Ascending aorta (tissue), 2 donors: ENCODE measurements around the gene GNG4. TPM values are rescaled to one million over a fixed set of nuclear protein-coding genes. Genes with fewer than 3 reads are reported as not detected.
"Not testable (repeated sequence)": the region's sequence is repeated elsewhere in the genome, so short reads cannot be mapped to it uniquely, and the experiment has no call there.

Source experiments
- DNase-seq, 2 donors: peaks; one replicate each; pipeline ENCODE4 v3.0.0-alpha.2; 2019; ENCODE audit warnings: low spot score in 2 of 2
- H3K27ac ChIP-seq, 2 donors: fragments of 200-600 bp; sonication (generic); one replicate each; pipeline ENCODE4 v1.5.1; 2016 to 2017; ENCODE audit warnings: mild to moderate bottlenecking in 1 of 2
- H3K27me3 ChIP-seq: fragments of 200-600 bp; sonication (generic); one replicate; pipeline ENCODE4 v1.5.1; 2017
- H3K36me3 ChIP-seq, 2 donors: fragments of 200-600 bp; sonication (generic); one replicate each; pipeline ENCODE4 v1.5.1; 2016
- H3K4me1 ChIP-seq, 2 donors: fragments of 200-600 bp; sonication (generic); one replicate each; pipeline ENCODE4 v1.5.1; 2016 to 2017; ENCODE audit warnings: mild to moderate bottlenecking in 1 of 2
- H3K4me3 ChIP-seq, 2 donors: fragments of 200-600 bp; sonication (generic); one replicate each; pipeline ENCODE4 v1.5.1; 2016 to 2017; ENCODE audit warnings: mild to moderate bottlenecking in 1 of 2
- H3K9me3 ChIP-seq, 2 donors: fragments of 200-600 bp; sonication (generic); one replicate each; pipeline ENCODE4 v1.5.1; 2016
- CTCF ChIP-seq, 3 experiments: fragments of 200-600 bp in 2 of 3; fragments of 450-650 bp in 1 of 3; sonication (generic) in 2 of 3; IDR thresholded peaks; one replicate each; pipeline ENCODE4 v1.5.1; 2016 to 2019; ENCODE audit warnings: antibody characterized with exemption in 3 of 3, mild to moderate bottlenecking in 1 of 3, moderate library complexity in 1 of 3
- intact Hi-C: fragments of 100-400 bp; cut with DNase I; formaldehyde crosslinking; loops from one replicate; pipeline ENCODE4 v1.15.1; 2023
- total RNA-seq: library from RNA; depleted of rRNA; stranded (reverse); fragments of >200 nt; gene quantifications from one replicate; pipeline ENCODE4 v1.1.0, GENCODE V29; 2016

Gene GNG4
- total RNA-seq, 1 donor from 2014 or later, result not detected

- H3K4me1 ChIP-seq, result no peaks in the 10 kb centered on the region
- no peaks in the 10 kb centered on the region for H3K27me3 ChIP-seq
- no peak for TF ChIP-seq CTCF (IDR thresholded peaks at IDR 0.05)
- intact Hi-C loops, result no loop called here
- no peak overlapping the region for H3K4me3 ChIP-seq
- H3K9me3 ChIP-seq, result no peaks in the 10 kb centered on the region
- H3K36me3 ChIP-seq, result no peaks in the 10 kb centered on the region
- H3K27ac ChIP-seq, result no peak overlapping the region
- no peak for DNase-seq
Measured at GRCh38 chr1:235607284-235607683, 42.3 kb downstream of the GNG4 start.

DNA sequence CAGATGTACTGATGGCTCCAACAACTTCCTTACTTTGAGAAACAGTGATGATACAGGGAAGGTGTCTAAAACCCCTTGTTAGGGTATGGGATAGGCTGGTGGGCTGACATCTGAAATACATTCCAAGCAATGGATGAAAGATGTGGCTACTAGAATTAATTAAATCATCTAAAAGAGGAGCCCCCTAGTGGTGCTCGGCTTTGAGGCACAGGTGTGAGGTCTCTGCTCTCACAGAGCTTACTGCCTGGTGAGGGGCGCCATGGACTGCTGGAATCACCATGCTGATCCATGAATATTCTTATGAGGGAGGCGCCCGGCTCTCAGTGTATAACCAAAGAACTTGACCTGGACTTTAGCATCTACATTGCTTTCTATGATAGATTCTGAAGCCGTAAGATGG, 48.5 kb downstream of the GNG4 start:
- Histone ChIP-seq H3K36me3 (no peaks in the 10 kb centered on the region), H3K27ac (no peak overlapping the region), H3K9me3 (no peaks in the 10 kb centered on the region), H3K4me3 (no peak overlapping the region), H3K4me1 (no peaks in the 10 kb centered on the region), H3K27me3 (no peaks in the 10 kb centered on the region)
- intact Hi-C loops, result no loop called here
- no peak for DNase-seq
- no peak for TF ChIP-seq CTCF (IDR thresholded peaks at IDR 0.05)

- no peaks in the 10 kb centered on the region for H3K9me3 ChIP-seq
- H3K36me3 ChIP-seq, result no peaks in the 10 kb centered on the region
- DNase-seq, result no peak
- no peak for TF ChIP-seq CTCF (IDR thresholded peaks at IDR 0.05)
- no peaks in the 10 kb centered on the region for H3K27me3 ChIP-seq
- H3K27ac ChIP-seq, result no peak overlapping the region
- no peak overlapping the region for H3K4me3 ChIP-seq
- H3K4me1 ChIP-seq, result no peaks in the 10 kb centered on the region
- intact Hi-C loops, result no loop called here
Measured at GRCh38 chr1:235599536-235599935, 50.0 kb downstream of the GNG4 start.

- no peaks in the 10 kb centered on the region for H3K27me3 ChIP-seq
- peak in 1 of 3 experiments; percentile 16 for TF ChIP-seq CTCF (IDR thresholded peaks at IDR 0.05)
- intact Hi-C loops, result no loop called here
- no peaks in the 10 kb centered on the region for H3K4me1 ChIP-seq
- H3K27ac ChIP-seq, result no peak overlapping the region
- H3K36me3 ChIP-seq, result no peaks in the 10 kb centered on the region
- no peaks in the 10 kb centered on the region for H3K9me3 ChIP-seq
- no peak for DNase-seq
- H3K4me3 ChIP-seq, result no peak overlapping the region
Measured at GRCh38 chr1:235597867-235598553, 51.6 kb downstream of the GNG4 start.

DNA sequence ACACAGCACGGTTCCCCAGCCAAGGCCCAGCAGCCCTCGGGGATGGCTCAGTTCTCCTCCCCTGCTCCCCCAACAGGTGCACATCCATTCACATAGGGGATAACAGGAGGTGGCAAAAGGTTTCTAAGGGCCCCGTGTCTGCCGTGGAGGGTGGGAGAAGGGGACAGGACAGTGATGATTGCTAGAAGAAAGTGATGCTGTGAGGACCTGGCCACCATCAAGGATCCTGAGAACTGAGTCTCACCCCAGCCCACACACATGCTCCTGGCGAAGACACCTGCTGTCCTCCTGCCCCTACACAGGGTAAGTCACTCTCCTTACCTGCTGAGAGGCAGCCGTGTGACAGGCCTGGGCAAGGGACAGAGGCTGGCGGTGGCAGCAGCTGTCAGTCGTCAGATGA, 54.5 kb downstream of the GNG4 start:
- Histone ChIP-seq H3K36me3 (no peaks in the 10 kb centered on the region), H3K9me3 (no peaks in the 10 kb centered on the region), H3K4me3 (no peak overlapping the region), H3K4me1 (no peaks in the 10 kb centered on the region), H3K27me3 (no peaks in the 10 kb centered on the region), H3K27ac (no peak overlapping the region)
- intact Hi-C loops, result no loop called here
- TF ChIP-seq CTCF (IDR thresholded peaks at IDR 0.05), result no peak
- DNase-seq, result no peak

DNA sequence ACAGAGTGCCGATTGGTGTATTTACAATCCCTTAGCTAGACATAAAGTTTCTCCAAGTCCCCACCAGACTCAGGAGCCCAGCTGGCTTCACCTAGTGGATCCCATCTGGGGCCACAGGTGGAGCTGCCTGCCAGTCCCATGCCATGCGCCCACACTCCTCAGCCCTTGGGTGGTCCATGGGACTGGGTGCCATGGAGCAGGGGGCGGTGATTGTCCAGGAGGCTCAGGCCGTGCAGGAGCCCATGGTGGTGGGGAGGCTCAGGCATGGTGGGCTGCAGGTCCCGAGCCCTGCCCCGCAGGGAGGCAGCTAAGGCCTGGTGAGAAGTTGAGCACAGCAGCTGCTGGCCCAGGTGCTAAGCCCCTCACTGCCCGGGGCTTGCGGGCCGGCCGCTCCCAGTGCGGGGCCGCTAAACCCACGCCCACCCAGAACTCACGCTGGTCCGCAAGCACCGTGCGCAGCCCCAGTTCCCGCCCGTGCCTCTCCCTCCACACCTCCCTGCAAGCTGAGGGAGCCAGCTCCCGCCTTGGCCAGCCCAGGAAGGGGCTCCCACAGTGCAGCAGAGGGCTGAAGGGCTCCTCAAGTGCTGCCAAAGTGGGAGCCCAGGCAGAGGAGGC, 55.2 kb downstream of the GNG4 start:
- H3K27ac ChIP-seq, H3K4me3 ChIP-seq, DNase-seq, H3K9me3 ChIP-seq, H3K27me3 ChIP-seq, H3K36me3 ChIP-seq, intact Hi-C loops, H3K4me1 ChIP-seq: not testable (repeated sequence)
